A673 (cell line): ENCODE data around the gene RBM20.

Experiments
- CTCF ChIP-seq: fragments of 300-800, 200-600 bp; sonication (generic); conservative IDR thresholded peaks from 2 replicates; pipeline ENCODE4 v1.5.1; 2017; ENCODE audit warnings: low read depth, mild to moderate bottlenecking, antibody characterized with exemption, low read length, moderate library complexity, mixed read lengths
- EZH2 ChIP-seq: fragments of 200-600 bp; sonication (generic); IDR thresholded peaks from 2 replicates; pipeline ENCODE4 v1.6.1; 2017; ENCODE audit warnings: borderline replicate concordance, low read depth, mild to moderate bottlenecking, mixed read lengths, antibody characterized with exemption, low read length; ENCODE audit not compliant: poor library complexity, severe bottlenecking

- TF ChIP-seq CTCF (no peak), EZH2 (no peak)
Measured at GRCh38 chr10:110793128-110793812, 149.1 kb downstream of the RBM20 start.
